ENCODE measurements around the gene CCDC30. TPM values are rescaled to one million over a fixed set of nuclear protein-coding genes. Genes with fewer than 3 reads are reported as not detected.

CCDC30 gene
- total and polyA plus RNA-seq, 9 of the 15 experiments (the other 6 are each of a cell fraction or from before 2014, with no cell fraction given) = 0.05 to 0.91 (median 0.24) TPM

- TF ChIP-seq, protein P1, sequence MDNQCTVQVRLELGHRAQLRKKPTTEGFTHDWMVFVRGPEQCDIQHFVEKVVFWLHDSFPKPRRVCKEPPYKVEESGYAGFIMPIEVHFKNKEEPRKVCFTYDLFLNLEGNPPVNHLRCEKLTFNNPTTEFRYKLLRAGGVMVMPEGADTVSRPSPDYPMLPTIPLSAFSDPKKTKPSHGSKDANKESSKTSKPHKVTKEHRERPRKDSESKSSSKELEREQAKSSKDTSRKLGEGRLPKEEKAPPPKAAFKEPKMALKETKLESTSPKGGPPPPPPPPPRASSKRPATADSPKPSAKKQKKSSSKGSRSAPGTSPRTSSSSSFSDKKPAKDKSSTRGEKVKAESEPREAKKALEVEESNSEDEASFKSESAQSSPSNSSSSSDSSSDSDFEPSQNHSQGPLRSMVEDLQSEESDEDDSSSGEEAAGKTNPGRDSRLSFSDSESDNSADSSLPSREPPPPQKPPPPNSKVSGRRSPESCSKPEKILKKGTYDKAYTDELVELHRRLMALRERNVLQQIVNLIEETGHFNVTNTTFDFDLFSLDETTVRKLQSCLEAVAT (IDR thresholded peaks at IDR 0.05) = no peak
- TF ChIP-seq RBM15 (IDR thresholded peaks at IDR 0.05; ENCODE audit: insufficient read depth, low read length) (no peak), HEY1 (CRISPR knock-in tag; IDR thresholded peaks at IDR 0.05; ENCODE audit: borderline replicate concordance) (no peak), ARID1B (IDR thresholded peaks at IDR 0.05) (peak; percentile 76), ZNF408 (CRISPR knock-in tag; IDR thresholded peaks at IDR 0.05; ENCODE audit: low read depth) (no peak), HMGXB4 (CRISPR knock-in tag; IDR thresholded peaks at IDR 0.05) (0 out of 2 replicates have a peak, but pooled peaks have one; percentile 34), TEAD2 (tag; IDR thresholded peaks at IDR 0.05) (no peak), NKRF (IDR thresholded peaks at IDR 0.05; ENCODE audit: borderline replicate concordance) (peak; percentile 93), CXXC5 (CRISPR knock-in tag; IDR thresholded peaks at IDR 0.05) (peak; percentile 98), ZBTB2 (IDR thresholded peaks at IDR 0.05) (peak; percentile 68; the same call in 1 of the 2 replicates), ZNF12 (CRISPR knock-in tag; IDR thresholded peaks at IDR 0.05) (0 out of 2 replicates have a peak, but pooled peaks have one; percentile 24), MCM2 (IDR thresholded peaks at IDR 0.05; ENCODE audit: low read depth) (no peak), FOXM1 (IDR thresholded peaks at IDR 0.05; ENCODE audit: low read depth) (no peak), FOXM1 (CRISPR knock-in tag; IDR thresholded peaks at IDR 0.05; ENCODE audit: low read depth) (peak; percentile 69; the same call in 1 of the 2 replicates), JUN (IDR thresholded peaks at IDR 0.05; ENCODE audit: borderline replicate concordance, low read depth, low read length) (no peak), JUN (CRISPR knock-in tag; IDR thresholded peaks at IDR 0.05; ENCODE audit: borderline replicate concordance) (0 out of 2 replicates have a peak, but pooled peaks have one; percentile 85), ZNF274 (IDR thresholded peaks at IDR 0.05; ENCODE audit: borderline replicate concordance, low read depth, low read length) (no peak)
- TF ChIP-seq, protein P2, sequence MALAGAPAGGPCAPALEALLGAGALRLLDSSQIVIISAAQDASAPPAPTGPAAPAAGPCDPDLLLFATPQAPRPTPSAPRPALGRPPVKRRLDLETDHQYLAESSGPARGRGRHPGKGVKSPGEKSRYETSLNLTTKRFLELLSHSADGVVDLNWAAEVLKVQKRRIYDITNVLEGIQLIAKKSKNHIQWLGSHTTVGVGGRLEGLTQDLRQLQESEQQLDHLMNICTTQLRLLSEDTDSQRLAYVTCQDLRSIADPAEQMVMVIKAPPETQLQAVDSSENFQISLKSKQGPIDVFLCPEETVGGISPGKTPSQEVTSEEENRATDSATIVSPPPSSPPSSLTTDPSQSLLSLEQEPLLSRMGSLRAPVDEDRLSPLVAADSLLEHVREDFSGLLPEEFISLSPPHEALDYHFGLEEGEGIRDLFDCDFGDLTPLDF (CRISPR knock-in tag; IDR thresholded peaks at IDR 0.05) = peak; percentile 77; the same call in 1 of the 2 replicates
Observed at GRCh38 chr1:42657981-42658876, 195.1 kb downstream of the CCDC30 start, which contains the start of gene PPIH (continued).
